ENCODE data around the gene CERS3.
"Not testable (repeated sequence)": the region's sequence is repeated elsewhere in the genome, so short reads cannot be mapped to it uniquely, and the experiment has no call there.

Gene CERS3

GRCh38 chr15:100461049-100461448 is 67.7 kb downstream of the CERS3 start:
- Mint-ChIP-seq H3K27ac (no peak overlapping the region), H3K9me3 (no peaks in the 10 kb centered on the region), H3K4me3 (no peak overlapping the region), H3K4me1 (peaks cover 12% of the 10 kb centered on the region), H3K27me3 (no peaks in the 10 kb centered on the region)
- ATAC-seq (no peak), DNase-seq (no peak)

GRCh38 chr15:100457201-100457600 is 71.5 kb downstream of the CERS3 start:
- H3K27me3 Mint-ChIP-seq = no peaks in the 10 kb centered on the region
- no peak overlapping the region for H3K27ac Mint-ChIP-seq
- H3K4me1 Mint-ChIP-seq = no peaks in the 10 kb centered on the region
- H3K9me3 Mint-ChIP-seq = peaks cover 5 to 12% of the 10 kb centered on the region in 2 donors
- DNase-seq = no peak
- no peak for ATAC-seq
- no peak overlapping the region for H3K4me3 Mint-ChIP-seq

- no peak for ATAC-seq
- H3K27ac Mint-ChIP-seq = no peak overlapping the region
- no peak for DNase-seq
These were observed 74.6 kb downstream of the CERS3 start for GRCh38 chr15:100454148-100454547.

GRCh38 chr15:100448481-100448880 is 80.3 kb downstream of the CERS3 start:
- ATAC-seq = no peak
- no peak overlapping the region for H3K27ac Mint-ChIP-seq
- peaks cover 13 to 21% of the 10 kb centered on the region in 2 donors for H3K9me3 Mint-ChIP-seq
- H3K4me3 Mint-ChIP-seq = no peak overlapping the region
- no peak for DNase-seq
- no peaks in the 10 kb centered on the region for H3K4me1 Mint-ChIP-seq
- H3K27me3 Mint-ChIP-seq = peaks cover 5% of the 10 kb centered on the region

More at GRCh38 chr15:100454148-100454547, 74.6 kb downstream of the CERS3 start:
- Mint-ChIP-seq H3K4me3 (no peak overlapping the region), H3K4me1 (no peaks in the 10 kb centered on the region), H3K27me3 (no peaks in the 10 kb centered on the region), H3K9me3 (peaks cover 13 to 24% of the 10 kb centered on the region in 2 donors)

GRCh38 chr15:100441063-100441462 is 87.7 kb downstream of the CERS3 start:
- not testable (repeated sequence) for H3K4me3 Mint-ChIP-seq, H3K9me3 Mint-ChIP-seq, ATAC-seq, H3K4me1 Mint-ChIP-seq, H3K27ac Mint-ChIP-seq, DNase-seq, H3K27me3 Mint-ChIP-seq

- H3K27me3 Mint-ChIP-seq = no peaks in the 10 kb centered on the region
- no peak overlapping the region for H3K27ac Mint-ChIP-seq
- H3K4me3 Mint-ChIP-seq = no peak overlapping the region
- DNase-seq = no peak
- H3K9me3 Mint-ChIP-seq = no peaks in the 10 kb centered on the region
- peaks cover 6% of the 10 kb centered on the region for H3K4me1 Mint-ChIP-seq
- no peak for ATAC-seq
These were observed 89.2 kb downstream of the CERS3 start for GRCh38 chr15:100439514-100439913.

GRCh38 chr15:100438570-100438969 is 90.2 kb downstream of the CERS3 start:
- Mint-ChIP-seq H3K4me3 (no peak overlapping the region), H3K27me3 (no peaks in the 10 kb centered on the region), H3K27ac (no peak overlapping the region), H3K4me1 (peaks cover 6% of the 10 kb centered on the region), H3K9me3 (no peaks in the 10 kb centered on the region)
- DNase-seq (peak; percentile 16 to 23), ATAC-seq (no peak)

GRCh38 chr15:100437261-100437660 is 91.5 kb downstream of the CERS3 start:
- peaks cover 6% of the 10 kb centered on the region for H3K4me1 Mint-ChIP-seq
- DNase-seq = no peak
- ATAC-seq = no peak
- H3K27ac Mint-ChIP-seq = no peak overlapping the region
- H3K27me3 Mint-ChIP-seq = no peaks in the 10 kb centered on the region
- no peak overlapping the region for H3K4me3 Mint-ChIP-seq
- no peaks in the 10 kb centered on the region for H3K9me3 Mint-ChIP-seq

- no peak overlapping the region for H3K27ac Mint-ChIP-seq
- no peak overlapping the region for H3K4me3 Mint-ChIP-seq
- H3K9me3 Mint-ChIP-seq = no peaks in the 10 kb centered on the region
- H3K4me1 Mint-ChIP-seq = peaks cover 6% of the 10 kb centered on the region
- no peak for ATAC-seq
- H3K27me3 Mint-ChIP-seq = no peaks in the 10 kb centered on the region
- DNase-seq = no peak
These were observed 94.2 kb downstream of the CERS3 start for GRCh38 chr15:100434561-100434960.

- Mint-ChIP-seq H3K4me3 (no peak overlapping the region), H3K27ac (no peak overlapping the region)
- DNase-seq = no peak
These were observed 94.7 kb downstream of the CERS3 start for GRCh38 chr15:100434038-100434437.

GRCh38 chr15:100433304-100433703 is 95.4 kb downstream of the CERS3 start:
- Mint-ChIP-seq H3K4me3 (no peak overlapping the region), H3K9me3 (no peaks in the 10 kb centered on the region)

More at GRCh38 chr15:100434038-100434437, 94.7 kb downstream of the CERS3 start:
- H3K4me1 Mint-ChIP-seq = peaks cover 6% of the 10 kb centered on the region
- ATAC-seq = no peak
- H3K9me3 Mint-ChIP-seq = no peaks in the 10 kb centered on the region
- no peaks in the 10 kb centered on the region for H3K27me3 Mint-ChIP-seq

GRCh38 chr15:100430411-100430810 is 98.3 kb downstream of the CERS3 start:
- no peak overlapping the region for H3K4me3 Mint-ChIP-seq
- H3K27me3 Mint-ChIP-seq = no peaks in the 10 kb centered on the region
- H3K9me3 Mint-ChIP-seq = peaks cover 0 to 5% of the 10 kb centered on the region in 2 donors
- H3K4me1 Mint-ChIP-seq = no peaks in the 10 kb centered on the region
- H3K27ac Mint-ChIP-seq = no peak overlapping the region
- no peak for ATAC-seq
- no peak for DNase-seq

More at GRCh38 chr15:100433304-100433703, 95.4 kb downstream of the CERS3 start:
- H3K27ac Mint-ChIP-seq = no peak overlapping the region
- DNase-seq (no peak), ATAC-seq (no peak)
- no peaks in the 10 kb centered on the region for H3K4me1 Mint-ChIP-seq
- H3K27me3 Mint-ChIP-seq = no peaks in the 10 kb centered on the region

- Mint-ChIP-seq H3K4me3 (no peak overlapping the region), H3K27ac (no peak overlapping the region), H3K27me3 (no peaks in the 10 kb centered on the region), H3K4me1 (no peaks in the 10 kb centered on the region), H3K9me3 (peaks cover 5 to 17% of the 10 kb centered on the region in 2 donors)
- DNase-seq (no peak), ATAC-seq (no peak)
These were observed 99.5 kb downstream of the CERS3 start for GRCh38 chr15:100429116-100429728.

GRCh38 chr15:100426937-100427336 is 101.8 kb downstream of the CERS3 start:
- Mint-ChIP-seq H3K27me3 (no peaks in the 10 kb centered on the region), H3K4me3 (no peak overlapping the region), H3K9me3 (peaks cover 8 to 21% of the 10 kb centered on the region in 2 donors), H3K27ac (no peak overlapping the region), H3K4me1 (no peaks in the 10 kb centered on the region)
- no peak for DNase-seq
- no peak for ATAC-seq

GRCh38 chr15:100405179-100405578 is 123.6 kb downstream of the CERS3 start:
- Mint-ChIP-seq H3K4me3 (no peak overlapping the region), H3K4me1 (no peaks in the 10 kb centered on the region), H3K27ac (no peak overlapping the region), H3K27me3 (peaks cover under 1% of the 10 kb centered on the region), H3K9me3 (peaks cover 7 to 20% of the 10 kb centered on the region in 2 donors)
- DNase-seq (no peak), ATAC-seq (no peak)

GRCh38 chr15:100400996-100401395 is 127.8 kb downstream of the CERS3 start:
- Mint-ChIP-seq H3K9me3 (peaks cover 7 to 9% of the 10 kb centered on the region in 2 donors), H3K4me3 (no peak overlapping the region), H3K4me1 (no peaks in the 10 kb centered on the region), H3K27me3 (peaks cover 5% of the 10 kb centered on the region), H3K27ac (no peak overlapping the region)
- ATAC-seq = no peak
- DNase-seq = no peak

Data from stimulated activated naive CD8-positive, alpha-beta T cell treated with anti-CD3 and anti-CD28 coated beads, Interleukin-15, amount 100 ng/mL, for 72 hours (primary cell).